IMR-90 (cell line): Measurements from ENCODE around the gene FDPS. TPM values are rescaled to one million over a fixed set of nuclear protein-coding genes. Genes with fewer than 3 reads are reported as not detected.

Experiments
- ATAC-seq: fragments of 200-7000 bp; cut with Tn5 transposase; 2 replicates; pipeline ENCODE4 v1.9.1; 2020; ENCODE audit warnings: low read depth, mild to moderate bottlenecking, moderate library complexity
- BruUV-seq: library from RNA; stranded (reverse); fragments of 400-500 nt; replicated peaks from 2 replicates; lab custom pipeline; 2021; lab: Mats Ljungman, UMichigan
- CTCF ChIA-PET: fragments of 300-600 bp; formaldehyde crosslinking; extraction: SDS; loops from one replicate; lab custom pipeline; 2021; ENCODE audit warnings: antibody characterized with exemption; lab: Yijun Ruan, JAX
- POLR2A ChIA-PET: fragments of 300-600 bp; sonication (Branson Sonifier 250); formaldehyde crosslinking; loops from one replicate; lab custom pipeline; 2022; ENCODE audit warnings: antibody characterized with exemption; ENCODE audit not compliant: unreplicated experiment; lab: Charles Lee
- DNase-seq: peaks from one replicate; pipeline ENCODE4 v3.0.0; 2013
- H2AFZ ChIP-seq: replicated peaks from 2 replicates; pipeline ENCODE3; 2013; ENCODE audit warnings: low read length, mild to moderate bottlenecking; ENCODE audit not compliant: poor library complexity
- H2AK5ac ChIP-seq: 2 replicates; pipeline ENCODE4 v1.6.1; 2013; ENCODE audit warnings: low read depth, low read length, inconsistent platforms
- H2AK9ac ChIP-seq: replicated peaks from 2 replicates; pipeline ENCODE3; 2013; ENCODE audit warnings: mild to moderate bottlenecking, low read depth, low read length, moderate library complexity; ENCODE audit not compliant: poor library complexity
- H2BK120ac ChIP-seq: 2 replicates; pipeline ENCODE4 v1.6.1; 2013; ENCODE audit warnings: low read depth, low read length, inconsistent platforms
- H2BK15ac ChIP-seq: 3 replicates; pipeline ENCODE4 v1.6.1; 2013; ENCODE audit warnings: low read depth, low read length, inconsistent platforms
- H2BK20ac ChIP-seq: 2 replicates; pipeline ENCODE4 v1.6.1; 2013; ENCODE audit warnings: low read depth, mild to moderate bottlenecking, inconsistent platforms, low read length, moderate library complexity
- H2BK5ac ChIP-seq: 2 replicates; pipeline ENCODE4 v1.6.1; 2013; ENCODE audit warnings: mild to moderate bottlenecking, low read depth, low read length, inconsistent platforms; ENCODE audit not compliant: poor library complexity, severe bottlenecking
- H3K14ac ChIP-seq: replicated peaks from 2 replicates; pipeline ENCODE4 v1.6.1; 2013; ENCODE audit warnings: low read depth, low read length, inconsistent platforms
- H3K18ac ChIP-seq: 2 replicates; pipeline ENCODE4 v1.6.1; 2013; ENCODE audit warnings: low read depth, low read length, control low read depth
- H3K23ac ChIP-seq: 2 replicates; pipeline ENCODE4 v1.6.1; 2013; ENCODE audit warnings: low read depth, low read length, inconsistent platforms
- H3K27ac ChIP-seq: 2 replicates; pipeline ENCODE4 v1.5.1; 2013; ENCODE audit warnings: mild to moderate bottlenecking, control low read depth, low read length; ENCODE audit not compliant: insufficient read depth
- H3K27me3 ChIP-seq: 2 replicates; pipeline ENCODE4 v1.6.1; 2013; ENCODE audit warnings: low read length; ENCODE audit not compliant: control insufficient read depth, insufficient read depth
- H3K36me3 ChIP-seq: 2 replicates; pipeline ENCODE4 v1.6.1; 2013; ENCODE audit warnings: low read length, mixed read lengths; ENCODE audit not compliant: control insufficient read depth, insufficient read depth
- H3K4ac ChIP-seq: 2 replicates; pipeline ENCODE4 v1.6.1; 2013; ENCODE audit warnings: low read depth, low read length, inconsistent platforms
- H3K4me1 ChIP-seq: 2 replicates; pipeline ENCODE4 v1.6.1; 2013; ENCODE audit warnings: low read length, mixed read lengths; ENCODE audit not compliant: control insufficient read depth, insufficient read depth
- H3K4me2 ChIP-seq: 2 replicates; pipeline ENCODE4 v1.6.1; 2013; ENCODE audit warnings: low read depth, mild to moderate bottlenecking, control low read depth, low read length, moderate library complexity
- H3K4me3 ChIP-seq: 2 replicates; pipeline ENCODE4 v1.5.1; 2013; ENCODE audit warnings: low read depth, mild to moderate bottlenecking, control low read depth, low read length, moderate library complexity; ENCODE audit not compliant: insufficient read depth
- H3K56ac ChIP-seq: 2 replicates; pipeline ENCODE4 v1.6.1; 2013; ENCODE audit warnings: low read length, inconsistent platforms; ENCODE audit not compliant: insufficient read depth; ENCODE audit errors: extremely low read depth
- H3K79me1 ChIP-seq, 2 experiments: 2 replicates each; pipeline ENCODE4 v1.6.1; 2013; ENCODE audit warnings: low read length in 2 of 2, inconsistent platforms in 1 of 2, low read depth in 1 of 2
- H3K9ac ChIP-seq: 2 replicates; pipeline ENCODE4 v1.6.1; 2013; ENCODE audit warnings: low read depth, low read length, control low read depth
- H3K9me1 ChIP-seq: 2 replicates; pipeline ENCODE4 v1.6.1; 2013; ENCODE audit warnings: low read length, inconsistent platforms; ENCODE audit not compliant: insufficient read depth
- H3K9me3 ChIP-seq: 2 replicates; pipeline ENCODE4 v1.6.1; 2013; ENCODE audit warnings: low read length; ENCODE audit not compliant: control insufficient read depth, insufficient read depth
- H4K20me1 ChIP-seq: 2 replicates; pipeline ENCODE4 v1.6.1; 2013; ENCODE audit warnings: low read length, inconsistent platforms; ENCODE audit not compliant: insufficient read depth
- H4K5ac ChIP-seq: 2 replicates; pipeline ENCODE4 v1.6.1; 2013; ENCODE audit warnings: mild to moderate bottlenecking, low read depth, low read length, control low read depth
- H4K8ac ChIP-seq, 2 experiments: 2 replicates each; pipeline ENCODE4 v1.6.1; 2013; ENCODE audit warnings: low read depth in 2 of 2, low read length in 2 of 2, control low read depth in 1 of 2, inconsistent platforms in 1 of 2
- H4K91ac ChIP-seq: 2 replicates; pipeline ENCODE4 v1.6.1; 2013; ENCODE audit warnings: low read depth, low read length, inconsistent platforms; ENCODE audit not compliant: insufficient read depth
- BHLHE40 ChIP-seq: fragments of 150-350 bp; IDR thresholded peaks from 2 replicates; pipeline ENCODE4 v1.6.1; 2016; ENCODE audit warnings: mild to moderate bottlenecking, low read depth, low read length
- CEBPB ChIP-seq: IDR thresholded peaks from 2 replicates; pipeline ENCODE4 v1.6.1; 2012; ENCODE audit warnings: low read depth, low read length, improper control_type of control experiment
- MAZ ChIP-seq: IDR thresholded peaks from 2 replicates; pipeline ENCODE4 v1.6.1; 2012; ENCODE audit warnings: low read depth, mild to moderate bottlenecking, low read length, improper control_type of control experiment, moderate library complexity, borderline replicate concordance
- MXI1 ChIP-seq: IDR thresholded peaks from 2 replicates; pipeline ENCODE4 v1.6.1; 2012; ENCODE audit warnings: low read depth, mild to moderate bottlenecking, low read length, moderate library complexity, borderline replicate concordance
- NFE2L2 ChIP-seq: fragments of 150-350 bp; IDR thresholded peaks from 2 replicates; pipeline ENCODE4 v1.6.1; 2016; ENCODE audit warnings: low read depth, mild to moderate bottlenecking, low read length
- POLR2A ChIP-seq: IDR thresholded peaks from 2 replicates; pipeline ENCODE4 v1.6.1; 2012; ENCODE audit warnings: mild to moderate bottlenecking, low read depth, low read length
- RAD21 ChIP-seq: IDR thresholded peaks from 2 replicates; pipeline ENCODE4 v1.6.1; 2012; ENCODE audit warnings: low read length, improper control_type of control experiment
- SMC3 ChIP-seq: fragments of 150-350 bp; IDR thresholded peaks from 2 replicates; pipeline ENCODE4 v1.6.1; 2016; ENCODE audit warnings: low read depth, mild to moderate bottlenecking, antibody characterized with exemption, low read length, moderate library complexity
- WGBS, 2 experiments: methylation state at CpG; one replicate each; pipeline versions ENCODE4 v1.1.5 to v1.1.7; 2013; ENCODE audit warnings: missing lambda C conversion rate in 2 of 2; ENCODE audit not compliant: insufficient read length in 1 of 2; ENCODE audit errors: extremely low coverage in 2 of 2; 5-methylcytosine and 5-hydroxymethylcytosine counted together
- dilution Hi-C: fragments of 300-500 bp; cut with HindIII; formaldehyde crosslinking; loops from one replicate; pipeline ENCODE4 v1.14.3; 2018; ENCODE audit warnings: low sequenced_read_pairs; ENCODE audit not compliant: unreplicated experiment
- in situ Hi-C: fragments of 300-500 bp; cut with MboI; formaldehyde crosslinking; loops from 3 replicates; pipeline ENCODE4 v1.14.3; 2019; ENCODE audit warnings: low sequenced_read_pairs, inconsistent platforms, mixed read lengths
- intact Hi-C: fragments of 100-400 bp; cut with micrococcal nuclease; formaldehyde crosslinking; loops from 2 replicates; pipeline ENCODE4 v1.10.0; 2022
- polyA plus RNA-seq, 3 experiments: library from polyadenylated mRNA; depleted of rRNA; stranded (reverse); fragments of >200 nt; gene quantifications; 2 replicates each; pipeline ENCODE4 v1.2.3, GENCODE V29; 2012; ENCODE audit warnings: low replicate concordance in 1 of 3
- total RNA-seq: library from RNA; depleted of rRNA; stranded (reverse); fragments of >200 nt; gene quantifications from 2 replicates; pipeline ENCODE4 v1.2.3, GENCODE V29; 2012
- TF ChIP-seq, protein P1 (sequence below): conservative IDR thresholded peaks from 2 replicates; pipeline ENCODE4 v1.5.1; 2012; ENCODE audit warnings: mild to moderate bottlenecking, low read depth, low read length, improper control_type of control experiment

Gene FDPS
- total and polyA plus RNA-seq, 2 of the 4 experiments (the other 2 are of a cell fraction), result 183 to 191 TPM

DNA sequence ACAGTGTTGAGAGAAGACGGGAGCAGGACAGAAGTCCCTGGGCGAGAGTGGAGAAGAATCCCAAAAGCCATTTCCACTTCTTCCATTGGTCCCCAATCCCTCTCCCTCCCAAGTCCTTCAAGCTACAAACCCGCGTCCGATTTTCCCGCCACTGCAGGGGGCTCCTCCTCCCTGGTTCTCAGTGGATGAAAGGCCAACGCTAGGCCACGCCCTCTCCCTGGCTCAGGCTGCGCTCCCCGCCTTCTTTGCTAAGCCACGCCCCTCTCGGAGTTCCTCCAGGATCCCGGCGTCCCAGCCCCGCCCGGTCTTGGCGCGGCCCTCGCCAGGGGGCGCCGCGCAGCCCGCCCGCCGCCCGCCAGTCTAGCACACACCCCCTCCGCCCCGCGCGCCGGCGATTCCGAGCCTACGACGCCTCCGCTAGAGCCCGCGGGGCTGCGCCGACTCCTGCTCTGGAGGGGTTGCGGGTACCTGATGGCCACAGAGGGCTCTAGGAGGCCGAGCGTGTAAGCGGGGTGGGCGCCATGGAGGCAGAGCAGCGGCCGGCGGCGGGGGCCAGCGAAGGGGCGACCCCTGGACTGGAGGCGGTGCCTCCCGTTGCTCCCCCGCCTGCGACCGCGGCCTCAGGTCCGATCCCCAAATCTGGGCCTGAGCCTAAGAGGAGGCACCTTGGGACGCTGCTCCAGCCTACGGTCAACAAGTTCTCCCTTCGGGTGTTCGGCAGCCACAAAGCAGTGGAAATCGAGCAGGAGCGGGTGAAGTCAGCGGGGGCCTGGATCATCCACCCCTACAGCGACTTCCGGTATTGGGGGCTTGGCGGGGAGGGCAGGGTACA lies 31.4 kb upstream of the FDPS start, which contains the start of gene HCN3:
TSS of gene HCN3 (plus strand) at position 394 of the 832 bp plus-strand sequence. CDS start at position 522, 128 bp downstream.
- H3K27ac ChIP-seq, result peak within 1 kb of the TSS; percentile 28; the same call in 1 of the 2 replicates

More for the DNA sequence above, 31.4 kb upstream of the FDPS start, which contains the start of gene HCN3:
- Histone ChIP-seq H2BK15ac (no peak within 1 kb of the TSS), H3K36me3 (no peaks in the 10 kb centered on the region), H3K23ac (peak within 1 kb of the TSS; percentile 64; the same call in 1 of the 2 replicates), H3K9me3 (no peaks in the 10 kb centered on the region), H2BK120ac (no peak within 1 kb of the TSS), H3K56ac (no peak within 1 kb of the TSS), H3K14ac (0 out of 2 replicates have a peak within 1 kb of the TSS, but pooled peaks have one; percentile 57), H4K5ac (no peak within 1 kb of the TSS), H3K27me3 (no peaks in the 10 kb centered on the region), H2BK5ac (no peak within 1 kb of the TSS), H2BK20ac (no peak within 1 kb of the TSS), H4K91ac (no peak within 1 kb of the TSS), H4K8ac (peak within 1 kb of the TSS; percentile 32 to 58; a peak in 2 of 4 replicates), H2AFZ (peak within 1 kb of the TSS; percentile 98), H2AK5ac (0 out of 2 replicates have a peak within 1 kb of the TSS, but pooled peaks have one; percentile 33), H3K18ac (no peak within 1 kb of the TSS), H4K20me1 (peaks cover 7% of the 10 kb centered on the region; the same call in 1 of the 2 replicates), H3K4ac (no peak within 1 kb of the TSS; the same call in 1 of the 2 replicates), H3K4me2 (peak within 1 kb of the TSS; percentile 81), H3K9ac (peak within 1 kb of the TSS; percentile 45), H3K4me3 (peak within 1 kb of the TSS; percentile 69), H2AK9ac (peak within 1 kb of the TSS; percentile 87), H3K79me1 (peaks cover 0 to 21% of the 10 kb centered on the region in 2 experiments; a peak in 2 of 4 replicates), H3K9me1 (peaks cover 5% of the 10 kb centered on the region), H3K4me1 (peaks cover 1% of the 10 kb centered on the region)
- TF ChIP-seq, protein P1, sequence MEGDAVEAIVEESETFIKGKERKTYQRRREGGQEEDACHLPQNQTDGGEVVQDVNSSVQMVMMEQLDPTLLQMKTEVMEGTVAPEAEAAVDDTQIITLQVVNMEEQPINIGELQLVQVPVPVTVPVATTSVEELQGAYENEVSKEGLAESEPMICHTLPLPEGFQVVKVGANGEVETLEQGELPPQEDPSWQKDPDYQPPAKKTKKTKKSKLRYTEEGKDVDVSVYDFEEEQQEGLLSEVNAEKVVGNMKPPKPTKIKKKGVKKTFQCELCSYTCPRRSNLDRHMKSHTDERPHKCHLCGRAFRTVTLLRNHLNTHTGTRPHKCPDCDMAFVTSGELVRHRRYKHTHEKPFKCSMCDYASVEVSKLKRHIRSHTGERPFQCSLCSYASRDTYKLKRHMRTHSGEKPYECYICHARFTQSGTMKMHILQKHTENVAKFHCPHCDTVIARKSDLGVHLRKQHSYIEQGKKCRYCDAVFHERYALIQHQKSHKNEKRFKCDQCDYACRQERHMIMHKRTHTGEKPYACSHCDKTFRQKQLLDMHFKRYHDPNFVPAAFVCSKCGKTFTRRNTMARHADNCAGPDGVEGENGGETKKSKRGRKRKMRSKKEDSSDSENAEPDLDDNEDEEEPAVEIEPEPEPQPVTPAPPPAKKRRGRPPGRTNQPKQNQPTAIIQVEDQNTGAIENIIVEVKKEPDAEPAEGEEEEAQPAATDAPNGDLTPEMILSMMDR, result peak; percentile 78
- TF ChIP-seq MXI1 (peak; percentile 69), POLR2A (no peak), RAD21 (peak; percentile 49), CEBPB (no peak), SMC3 (peak; percentile 73), NFE2L2 (0 out of 2 replicates have a peak, but pooled peaks have one; percentile 16), MAZ (peak; percentile 98), BHLHE40 (no peak)
- in situ Hi-C loops, result loop anchor here (5.0 kb wide), 1 partner anchor 40 kb away; no protein-coding TSS in a partner anchor
- POLR2A ChIA-PET, result no interaction called here
- dilution Hi-C loops, result no loop called here
- intact Hi-C loops, result loop anchor here (1.0 to 5.0 kb wide), 4 partner anchors 31 to 371 kb away; partner anchors contain the start of gene FDPS
- WGBS, 2 experiments, result 2% methylated on average over 31 of the region's 68 CpGs; no CpG with 5 or more reads in 1 of the 2 experiments
- peak; percentile 93 for DNase-seq
- CTCF ChIA-PET, result interaction anchor here (0.5 kb wide), 1 partner anchor 345 kb away, joined by 3 read pairs; no protein-coding TSS in a partner anchor
- no TSS peak for BruUV-seq
- ATAC-seq, result peak; percentile 83
